ENCODE data around the gene SHC1. TPM values are rescaled to one million over a fixed set of nuclear protein-coding genes. Genes with fewer than 3 reads are reported as not detected.

SHC1 gene
- total and polyA plus RNA-seq, 2 experiments from 2014 or later = 117 to 211 TPM

- TF ChIP-seq ZNF462 (CRISPR knock-in tag; IDR thresholded peaks at IDR 0.05) (no peak), REST (IDR thresholded peaks at IDR 0.05; ENCODE audit: unreplicated experiment) (no peak)
Observed at GRCh38 chr1:154945962-154946850, 24.3 kb downstream of the SHC1 start (continued).
